ENCODE measurements around the gene RNFT1.

GRCh38 chr17:59907467-59907866 lies 57.1 kb downstream of the RNFT1 start:
- no peak for TF ChIP-seq ZNF585B (tag by site-specific recombination; IDR thresholded peaks at IDR 0.05)
- no peak for TF ChIP-seq PBX3 (CRISPR knock-in tag; IDR thresholded peaks at IDR 0.05)
- TF ChIP-seq ZNF707 (tag by site-specific recombination; IDR thresholded peaks at IDR 0.05), result no peak
- no peak for TF ChIP-seq ZNF768 (tag by site-specific recombination; IDR thresholded peaks at IDR 0.05)
- no peak for TF ChIP-seq CTCF (tag by site-specific recombination; IDR thresholded peaks at IDR 0.05)
- no peak for TF ChIP-seq REST (tag by site-specific recombination; IDR thresholded peaks at IDR 0.05)
- TF ChIP-seq ZNF626 (tag by site-specific recombination; IDR thresholded peaks at IDR 0.05), result no peak
- TF ChIP-seq ZNF274 (IDR thresholded peaks at IDR 0.05; ENCODE audit: low read length), result no peak
- no peak for TF ChIP-seq ZNF274 (tag by site-specific recombination; IDR thresholded peaks at IDR 0.05; ENCODE audit: borderline replicate concordance)
- no peak for TF ChIP-seq ZNF449 (tag by site-specific recombination; IDR thresholded peaks at IDR 0.05)
- TF ChIP-seq ZNF518A (tag by site-specific recombination; conservative IDR thresholded peaks at IDR 0.05; ENCODE audit: low read depth), result no peak
- no peak for TF ChIP-seq ZNF558 (tag by site-specific recombination; IDR thresholded peaks at IDR 0.05)
- no peak for TF ChIP-seq ZNF24 (tag by site-specific recombination; IDR thresholded peaks at IDR 0.05)
- TF ChIP-seq ZNF560 (tag by site-specific recombination; IDR thresholded peaks at IDR 0.05; ENCODE audit: borderline replicate concordance), result no peak

All from HEK293 (cell line).